PC-9 (cell line): Measurements from ENCODE around the gene NGB. TPM values are rescaled to one million over a fixed set of nuclear protein-coding genes. Genes with fewer than 3 reads are reported as not detected.

Source experiments
- BruUV-seq: library from RNA; stranded (reverse); fragments of 400-500 nt; replicated peaks from 2 replicates; lab custom pipeline; 2021; lab: Mats Ljungman, UMichigan
- CTCF ChIA-PET: fragments of 300-600 bp; sonication (Branson Sonifier 250); formaldehyde crosslinking; loops from one replicate; lab custom pipeline; 2022; ENCODE audit warnings: antibody characterized with exemption; lab: Charles Lee
- POLR2A ChIA-PET: fragments of 300-600 bp; sonication (Branson Sonifier 250); formaldehyde crosslinking; loops from one replicate; lab custom pipeline; 2022; ENCODE audit warnings: antibody characterized with exemption; ENCODE audit not compliant: unreplicated experiment; lab: Charles Lee
- DNase-seq, 2 experiments: peaks; one replicate each; pipeline versions ENCODE4 v3.0.0 to v3.0.0-alpha.2; 2015 to 2022; ENCODE audit warnings: mixed read lengths in 1 of 2
- H2AFZ ChIP-seq: fragments of 200-600 bp; sonication (generic); 2 replicates; pipeline ENCODE4 v1.8.1; 2017; ENCODE audit warnings: antibody characterized with exemption
- H3F3A ChIP-seq: fragments of 200-600 bp; sonication (generic); 2 replicates; pipeline ENCODE4 v1.8.1; 2017; ENCODE audit warnings: antibody characterized with exemption, mild to moderate bottlenecking, low read depth; ENCODE audit not compliant: insufficient read depth
- H3K27ac ChIP-seq: fragments of 200-600 bp; sonication (generic); 2 replicates; pipeline ENCODE4 v1.6.1; 2016; ENCODE audit warnings: mixed run types
- H3K27me3 ChIP-seq: fragments of 200-600 bp; sonication (generic); 2 replicates; pipeline ENCODE4 v1.6.1; 2016; ENCODE audit warnings: low read depth, mixed run types; ENCODE audit not compliant: insufficient read depth
- H3K36me3 ChIP-seq: fragments of 200-600 bp; sonication (generic); 2 replicates; pipeline ENCODE4 v1.6.1; 2016; ENCODE audit warnings: low read depth, mixed run types
- H3K4me1 ChIP-seq: fragments of 200-600 bp; sonication (generic); replicated peaks from 2 replicates; pipeline ENCODE4 v1.6.1; 2016; ENCODE audit warnings: mixed run types; ENCODE audit not compliant: insufficient read depth
- H3K4me2 ChIP-seq: fragments of 200-600 bp; sonication (generic); 2 replicates; pipeline ENCODE4 v1.6.1; 2017; ENCODE audit warnings: mixed run types
- H3K4me3 ChIP-seq: fragments of 200-600 bp; sonication (generic); 2 replicates; pipeline ENCODE4 v1.6.1; 2016; ENCODE audit warnings: mixed run types
- H3K79me2 ChIP-seq: fragments of 200-600 bp; sonication (generic); 2 replicates; pipeline ENCODE4 v1.6.1; 2017; ENCODE audit warnings: low read depth, mixed run types
- H3K9me2 ChIP-seq: fragments of 200-600 bp; sonication (generic); 2 replicates; pipeline ENCODE4 v1.8.1; 2017; ENCODE audit warnings: mild to moderate bottlenecking; ENCODE audit not compliant: insufficient read depth
- H3K9me3 ChIP-seq: fragments of 200-600 bp; sonication (generic); 2 replicates; pipeline ENCODE4 v1.8.1; 2016; ENCODE audit warnings: low read depth; ENCODE audit not compliant: insufficient read depth
- H4K20me1 ChIP-seq: fragments of 200-600 bp; sonication (generic); 2 replicates; pipeline ENCODE4 v1.8.1; 2017; ENCODE audit not compliant: insufficient read depth
- CTCF ChIP-seq: fragments of 200-600 bp; sonication (generic); conservative IDR thresholded peaks from 2 replicates; pipeline ENCODE4 v1.6.1; 2017; ENCODE audit warnings: mixed run types, antibody characterized with exemption, mild to moderate bottlenecking, moderate library complexity
- EZH2 ChIP-seq: fragments of 200-600 bp; sonication (generic); IDR thresholded peaks from 2 replicates; pipeline ENCODE4 v1.8.0; 2017; ENCODE audit warnings: antibody characterized with exemption, low read depth
- intact Hi-C: fragments of 100-400 bp; cut with micrococcal nuclease; formaldehyde crosslinking; loops from one replicate; pipeline ENCODE4 v1.10.0; 2022; ENCODE audit not compliant: unreplicated experiment
- total RNA-seq: library from RNA; stranded (reverse); gene quantifications from 2 replicates; pipeline ENCODE4 v1.2.3, GENCODE V29; 2021

NGB gene
- total RNA-seq, 1 experiment from 2014 or later: not detected

- ChIA-PET POLR2A (interaction anchor here (0.6 kb wide), 1 partner anchor 19 kb away, joined by 4 read pairs; no protein-coding TSS in a partner anchor), CTCF (interaction anchor here (2.1 kb wide), 1 partner anchor 9 kb away, joined by 8 read pairs; no protein-coding TSS in a partner anchor)
- Histone ChIP-seq H2AFZ (no peak overlapping the region), H3K4me1 (peaks cover 32% of the 10 kb centered on the region), H3K9me2 (no peaks in the 10 kb centered on the region), H3K9me3 (no peaks in the 10 kb centered on the region), H3K4me3 (no peak overlapping the region), H3K79me2 (0 out of 2 replicates have a peak, but pooled peaks cover 4% of the 10 kb centered on the region), H3K4me2 (no peak overlapping the region), H4K20me1 (peaks cover 4% of the 10 kb centered on the region; the same call in 1 of the 2 replicates), H3K27me3 (no peaks in the 10 kb centered on the region), H3K36me3 (peaks cover 12% of the 10 kb centered on the region; the same call in 1 of the 2 replicates), H3F3A (peaks cover 30% of the 10 kb centered on the region), H3K27ac (no peak overlapping the region)
- no peak for DNase-seq
- TF ChIP-seq EZH2 (no peak), CTCF (no peak)
- no TSS peak for BruUV-seq
- intact Hi-C loops: no loop called here
Observed at GRCh38 chr14:77306851-77307496, 36.0 kb upstream of the NGB start.

GRCh38 chr14:77306416-77306815 lies 35.4 kb upstream of the NGB start:
- Histone ChIP-seq H3K4me3 (no peak overlapping the region), H3K4me1 (peaks cover 32% of the 10 kb centered on the region), H3K27ac (no peak overlapping the region), H3K9me3 (no peaks in the 10 kb centered on the region), H4K20me1 (no peaks in the 10 kb centered on the region; the same call in 1 of the 2 replicates), H3K4me2 (no peak overlapping the region), H3F3A (peaks cover 30% of the 10 kb centered on the region), H3K79me2 (no peaks in the 10 kb centered on the region), H2AFZ (no peak overlapping the region), H3K9me2 (no peaks in the 10 kb centered on the region), H3K27me3 (no peaks in the 10 kb centered on the region), H3K36me3 (peaks cover 15% of the 10 kb centered on the region; the same call in 1 of the 2 replicates)
- intact Hi-C loops: no loop called here
- POLR2A ChIA-PET: interaction anchor here (0.6 kb wide), 1 partner anchor 20 kb away, joined by 4 read pairs; no protein-coding TSS in a partner anchor
- no peak for TF ChIP-seq CTCF
- TF ChIP-seq EZH2: no peak
- no TSS peak for BruUV-seq
- DNase-seq: no peak
- CTCF ChIA-PET: interaction anchor here (2.1 kb wide), 1 partner anchor 9 kb away, joined by 8 read pairs; no protein-coding TSS in a partner anchor

GRCh38 chr14:77305696-77306095 lies 34.7 kb upstream of the NGB start:
- no peaks in the 10 kb centered on the region for H3K79me2 ChIP-seq
- H3K9me2 ChIP-seq: no peaks in the 10 kb centered on the region
- no peak overlapping the region for H3K27ac ChIP-seq
- H3K4me3 ChIP-seq: no peak overlapping the region
- peaks cover 30% of the 10 kb centered on the region for H3F3A ChIP-seq
- H3K4me2 ChIP-seq: no peak overlapping the region
- intact Hi-C loops: no loop called here
- H3K4me1 ChIP-seq: peaks cover 32% of the 10 kb centered on the region
- TF ChIP-seq CTCF (no peak), EZH2 (no peak)
- peaks cover 15% of the 10 kb centered on the region; the same call in 1 of the 2 replicates for H3K36me3 ChIP-seq
- CTCF ChIA-PET: interaction anchor here (5.8 kb wide), 1 partner anchor 10 kb away, joined by 51 read pairs; no protein-coding TSS in a partner anchor
- H3K27me3 ChIP-seq: no peaks in the 10 kb centered on the region
- no TSS peak for BruUV-seq
- H4K20me1 ChIP-seq: no peaks in the 10 kb centered on the region; the same call in 1 of the 2 replicates
- POLR2A ChIA-PET: no interaction called here
- no peak overlapping the region for H2AFZ ChIP-seq
- no peak for DNase-seq
- H3K9me3 ChIP-seq: no peaks in the 10 kb centered on the region
